Brain pericyte (primary cell): ENCODE measurements around the gene DCTN5.
A peak's percentile ranks its signal among the peaks of the same experiment; 100 is the strongest.
"Not testable (repeated sequence)": the region's sequence is repeated elsewhere in the genome, so short reads cannot be mapped to it uniquely, and the experiment has no call there.

Source experiments
- DNase-seq: peaks from one replicate; pipeline ENCODE4 v3.0.0-alpha.2; 2012; ENCODE audit warnings: low read depth, low spot score

Gene DCTN5

DNA sequence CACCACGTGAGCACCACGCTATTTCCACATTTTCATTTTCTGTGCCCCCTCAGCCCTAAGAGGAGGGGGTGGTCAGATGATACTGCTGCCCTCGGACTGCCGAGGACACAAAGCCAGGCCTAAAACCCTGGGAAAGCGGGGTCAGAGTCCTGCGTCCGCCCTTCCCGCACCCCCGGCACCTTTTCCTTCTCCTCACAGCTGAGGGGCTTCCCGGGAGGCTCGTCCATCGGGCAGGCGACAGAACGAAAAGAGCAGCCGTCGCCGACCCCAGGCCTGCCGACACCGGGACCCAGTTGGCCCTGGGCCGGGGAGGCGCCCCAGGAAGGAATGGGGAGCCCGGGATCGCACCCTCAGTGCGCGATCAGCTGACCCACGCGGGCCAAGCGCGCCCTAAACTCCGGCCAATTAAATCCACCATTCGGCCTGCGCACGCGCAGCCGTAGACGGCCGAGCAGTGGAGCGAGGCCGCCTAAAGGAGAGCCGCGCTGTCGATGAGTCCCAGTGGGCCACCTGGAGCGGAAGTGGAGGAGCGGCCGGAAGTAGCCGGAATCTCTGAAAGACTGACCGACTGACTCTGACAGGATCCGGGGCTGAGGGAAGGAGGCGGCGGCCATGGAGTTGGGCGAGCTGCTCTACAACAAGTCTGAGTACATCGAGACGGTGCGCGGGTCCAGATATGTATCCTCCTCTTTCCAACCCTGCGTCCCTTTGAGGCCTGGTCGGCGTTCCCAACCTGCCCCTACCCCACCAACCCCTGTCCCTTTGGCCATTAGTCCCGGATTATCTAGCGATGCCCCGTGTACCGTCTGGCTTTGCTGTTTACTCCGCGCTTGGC lies at the start of gene DCTN5, which contains the start of gene PALB2:
DCTN5 (plus strand) TSS at position 536 of the 835 bp plus-strand sequence; CDS start at position 613, 77 bp downstream.
PALB2 (minus strand) TSS at position 380 of the 835 bp plus-strand sequence; CDS start at position 227, 153 bp downstream.
- DNase-seq, result peak; percentile 77

DNA sequence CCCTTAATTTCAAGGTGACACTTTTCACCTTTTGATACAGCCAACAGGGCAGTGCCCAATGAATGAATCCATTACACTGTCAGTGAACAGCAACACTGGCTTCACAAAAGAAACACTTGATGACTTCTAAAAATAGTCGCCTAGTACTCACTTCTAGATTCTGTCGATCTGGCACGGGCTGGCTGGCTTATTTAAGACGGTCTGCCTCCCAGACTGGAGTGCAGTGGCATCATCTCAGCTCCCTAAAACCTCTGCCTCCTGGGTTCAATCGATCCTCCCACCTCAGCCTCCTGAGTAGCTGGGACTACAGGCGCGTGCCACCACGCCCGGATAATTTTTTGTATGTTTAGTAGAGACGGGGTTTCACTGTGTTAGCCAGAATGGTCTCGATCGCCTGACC lies 47.1 kb upstream of the DCTN5 start:
- DNase-seq, result no peak

GRCh38 chr16:23595246-23595950 lies 45.9 kb upstream of the DCTN5 start:
- DNase-seq, result no peak

GRCh38 chr16:23595951-23596720 lies 45.1 kb upstream of the DCTN5 start, which contains the start of gene NDUFAB1:
Gene NDUFAB1, minus strand, starts transcription at chr16:23596316. Its CDS starts 26 bp downstream, at chr16:23596290.
- DNase-seq, result peak; percentile 42

GRCh38 chr16:23597003-23597756 lies 44.1 kb upstream of the DCTN5 start:
- DNase-seq, result no peak

DNA sequence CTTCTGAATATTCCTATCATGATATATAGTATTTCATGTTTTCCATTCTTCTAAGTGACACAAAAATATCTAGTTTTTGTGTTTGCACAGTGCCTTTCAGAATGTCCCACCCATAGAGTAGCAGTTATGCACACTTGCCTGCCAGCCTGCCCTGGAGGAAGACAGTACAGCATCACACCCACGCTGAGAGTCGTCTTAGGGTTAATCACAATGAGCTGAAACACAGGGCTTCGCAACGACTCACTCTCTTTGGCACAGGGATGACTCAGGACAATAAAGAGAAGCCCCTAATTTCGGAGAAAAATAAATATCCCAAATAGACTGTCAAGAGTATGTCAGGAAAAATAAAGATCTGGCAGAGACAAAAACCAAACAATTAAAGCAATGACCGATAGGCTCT lies 33.5 kb upstream of the DCTN5 start:
- DNase-seq, result no peak

GRCh38 chr16:23608194-23608593 lies 33.1 kb upstream of the DCTN5 start:
- DNase-seq, result no peak

DNA sequence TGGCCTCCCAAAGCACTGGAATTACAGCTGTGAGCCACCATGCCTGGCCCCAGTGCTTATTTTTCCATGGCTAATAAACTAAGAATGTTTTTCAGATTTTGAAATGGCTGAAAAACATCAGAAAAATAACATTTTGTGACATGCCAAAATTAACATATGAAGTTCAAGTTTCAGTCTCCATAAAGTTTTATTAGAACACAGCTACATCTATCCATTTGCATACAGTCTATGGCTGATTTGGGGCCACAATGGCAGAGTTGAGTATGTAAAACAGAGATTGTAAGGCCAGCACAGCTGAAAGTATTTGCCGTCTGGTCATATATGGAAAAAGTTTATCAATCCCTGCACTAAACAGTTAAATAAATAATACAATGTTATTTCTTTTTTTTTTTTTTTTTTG lies 31.3 kb upstream of the DCTN5 start:
- DNase-seq, result no peak

GRCh38 chr16:23610905-23611304 lies 30.4 kb upstream of the DCTN5 start:
- DNase-seq, result not testable (repeated sequence)

GRCh38 chr16:23611936-23612335 lies 29.3 kb upstream of the DCTN5 start:
- DNase-seq, result no peak

DNA sequence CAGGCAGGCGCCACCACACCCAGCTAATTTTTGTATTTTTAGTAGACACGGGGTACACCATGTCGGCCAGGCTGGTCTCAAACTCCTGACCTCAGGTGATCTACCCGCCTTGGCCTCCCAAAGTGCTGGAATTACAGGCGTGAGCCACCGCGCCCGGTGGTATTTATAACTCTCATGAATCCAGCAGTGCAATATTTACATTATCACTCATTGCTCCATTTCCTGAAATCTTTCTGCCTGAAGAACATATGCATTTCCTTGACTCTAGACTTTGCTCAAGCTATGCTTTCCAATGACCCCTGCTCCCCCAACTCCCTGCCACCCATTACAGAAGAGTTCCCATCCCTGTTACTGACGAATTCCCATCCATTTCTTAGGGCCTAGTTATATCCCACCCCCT lies 25.5 kb upstream of the DCTN5 start:
- no peak for DNase-seq

GRCh38 chr16:23624092-23624491 lies 17.2 kb upstream of the DCTN5 start:
- no peak for DNase-seq

DNA sequence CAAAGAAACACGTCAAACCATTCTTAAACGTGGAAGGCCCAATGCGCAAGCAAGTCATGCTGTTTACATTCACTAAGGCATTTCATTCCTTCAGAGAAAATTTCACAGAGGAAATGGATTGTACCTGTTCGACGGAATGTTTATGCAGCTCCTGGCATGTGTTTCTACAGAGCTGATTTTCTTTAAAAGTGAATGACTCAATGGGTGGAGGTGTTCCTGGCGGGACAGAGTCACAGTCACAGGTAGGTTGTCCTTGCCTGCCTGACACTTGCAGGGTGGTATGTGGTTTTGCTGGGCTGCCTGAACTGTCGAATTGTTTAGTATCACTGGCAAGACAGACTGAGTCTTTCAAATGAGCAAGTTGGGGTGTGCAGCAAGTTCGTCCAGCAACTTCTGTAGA lies 11.8 kb upstream of the DCTN5 start:
- DNase-seq, result no peak

- DNase-seq, result not testable (repeated sequence)
Measured at GRCh38 chr16:23631874-23632273, 9.4 kb upstream of the DCTN5 start.

GRCh38 chr16:23634461-23635036 lies 6.7 kb upstream of the DCTN5 start:
- DNase-seq, result no peak

DNA sequence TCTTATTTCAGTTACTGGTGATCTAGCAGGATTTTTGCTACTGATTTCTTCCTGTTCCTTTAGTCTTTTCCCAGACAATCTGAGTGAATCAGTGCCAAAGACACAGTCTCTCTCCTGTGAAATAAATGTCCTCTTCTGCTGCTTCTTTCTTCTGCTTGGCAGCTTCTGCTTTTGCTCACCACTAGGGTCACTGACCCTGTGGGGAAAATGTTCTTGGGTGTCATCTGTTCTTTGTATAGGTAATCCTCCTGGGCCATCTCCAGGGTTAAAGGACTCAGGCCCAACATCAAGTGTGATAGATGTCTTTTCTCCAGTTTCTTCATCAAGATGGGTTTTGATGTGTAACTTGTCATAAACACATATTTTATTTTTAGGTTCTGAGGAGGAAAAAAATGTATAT lies 5.3 kb upstream of the DCTN5 start:
- DNase-seq, result no peak

DNA sequence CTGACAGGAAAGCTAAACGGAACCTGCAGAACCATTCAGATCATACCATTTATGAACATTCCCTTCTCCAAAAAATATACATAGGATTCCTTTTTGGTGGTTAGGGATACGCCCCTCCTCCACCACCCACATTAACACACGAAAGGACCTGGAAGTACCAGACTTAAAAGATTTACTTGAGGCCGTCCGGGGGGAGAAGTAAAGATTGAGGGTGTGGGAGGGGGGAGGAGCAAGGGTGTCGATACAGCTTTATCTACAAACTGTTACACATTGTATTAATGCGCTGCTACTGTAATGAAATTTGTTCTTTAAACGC lies 693 bp upstream of the DCTN5 start:
- no peak for DNase-seq

DNA sequence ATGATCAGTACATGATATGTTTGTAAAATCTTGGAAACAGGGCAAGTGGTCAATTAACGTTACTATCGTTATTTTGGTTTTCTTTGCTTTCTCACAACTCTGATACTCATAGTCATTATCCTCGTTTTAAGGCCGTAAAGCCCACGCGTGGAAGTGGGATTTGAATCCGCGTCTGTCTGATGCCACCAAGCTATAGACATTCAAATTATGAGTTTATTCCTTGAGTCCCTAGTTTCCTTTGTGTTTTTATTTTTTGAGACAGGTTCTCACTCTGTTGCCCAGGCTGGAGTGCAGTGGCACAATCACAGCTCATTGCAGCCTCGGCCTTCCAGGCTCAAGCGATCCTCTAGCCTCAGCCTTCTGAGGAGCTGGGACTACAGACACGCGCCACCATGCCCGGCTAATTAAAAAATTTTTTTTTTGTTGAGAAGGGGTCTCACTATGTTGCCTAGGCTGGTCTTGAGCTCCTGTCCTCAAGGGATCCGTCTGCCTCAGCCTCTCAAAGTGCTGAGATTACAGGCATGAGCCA lies 1.0 kb downstream of the DCTN5 start:
- DNase-seq, result no peak

DNA sequence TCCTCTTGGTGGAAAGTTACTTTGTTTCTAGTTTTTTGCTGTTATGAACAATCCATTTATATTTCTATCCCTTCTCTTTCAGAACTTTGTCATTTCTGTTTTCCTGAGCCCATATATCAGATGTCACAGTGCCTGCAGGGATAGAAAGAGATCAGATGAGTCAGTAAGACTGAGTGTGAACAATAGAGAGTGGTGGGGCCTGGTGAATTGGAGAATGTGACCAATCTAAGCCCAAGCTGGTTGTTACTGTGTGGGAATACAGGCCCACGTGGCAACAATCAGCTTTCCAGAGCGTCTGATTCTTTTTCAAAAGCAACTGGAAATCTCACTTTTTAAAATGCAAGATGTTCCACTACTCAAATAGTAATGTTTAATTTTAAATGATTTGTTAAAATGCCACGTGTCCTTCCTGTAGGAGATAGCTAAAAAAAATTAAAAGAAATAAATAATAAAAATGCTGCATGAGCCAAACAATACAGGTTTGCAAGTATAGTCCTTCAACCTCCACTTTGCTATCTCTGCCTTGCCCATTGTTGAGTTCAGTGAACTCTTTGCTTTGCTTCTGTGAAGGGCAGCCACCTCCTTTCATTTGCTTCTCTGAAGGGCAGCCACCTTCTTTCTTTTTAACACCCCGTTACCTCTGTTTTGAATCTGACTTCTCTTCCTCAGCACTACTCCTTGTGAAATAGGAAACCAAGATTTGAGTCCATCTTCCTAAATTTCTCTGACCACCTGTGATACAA lies 9.6 kb downstream of the DCTN5 start:
- DNase-seq, result no peak

DNA sequence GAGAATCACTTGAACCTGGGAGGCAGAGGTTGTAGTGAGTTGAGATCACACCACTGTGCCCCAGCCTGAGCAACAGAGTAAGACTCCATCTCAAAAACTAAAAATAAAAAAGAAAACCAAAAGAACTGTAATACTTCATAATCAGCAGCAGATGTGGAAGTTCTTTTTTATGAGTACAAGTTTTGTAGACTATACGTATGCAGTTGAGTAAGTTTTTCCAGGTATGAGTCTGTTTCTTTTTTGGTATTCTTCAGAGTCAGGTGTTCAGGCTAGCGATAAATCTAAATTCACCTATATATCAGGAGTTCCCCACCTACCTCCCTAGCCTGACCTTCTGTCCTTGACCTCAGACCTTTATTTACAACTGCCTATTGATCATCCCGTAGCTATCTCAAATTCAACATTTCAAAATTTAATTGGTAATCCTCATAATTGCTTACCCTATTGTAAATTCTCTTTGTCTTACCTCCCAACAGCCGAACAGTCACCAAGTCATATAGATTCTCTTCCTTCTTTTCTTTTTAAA lies 10.7 kb downstream of the DCTN5 start:
- no peak for DNase-seq
